Sciatic nerve (tissue), 2 donors: ENCODE data around the gene ARRDC4. TPM values are rescaled to one million over a fixed set of nuclear protein-coding genes. Genes with fewer than 3 reads are reported as not detected.
"Not testable (repeated sequence)": the region's sequence is repeated elsewhere in the genome, so short reads cannot be mapped to it uniquely, and the experiment has no call there.

ENCODE experiments used
- ATAC-seq: fragments of 200-7000 bp; cut with Tn5 transposase; one replicate; pipeline ENCODE4 v1.9.1; 2020; ENCODE audit warnings: mild to moderate bottlenecking, moderate library complexity
- DNase-seq: peaks from one replicate; pipeline ENCODE4 v3.0.0-alpha.2; 2020; ENCODE audit warnings: low spot score
- intact Hi-C: fragments of 100-400 bp; cut with DNase I; formaldehyde crosslinking; loops from one replicate; pipeline ENCODE4 v1.14.2; 2022
- total RNA-seq: library from RNA; stranded (reverse); fragmentation: NEBNext Ultra II Directional; extraction: Animal tissue kit (Norgen Biotek cat#: 25700); gene quantifications from one replicate; pipeline ENCODE4 v1.2.1, GENCODE V29; 2021
- donor health status: DM: no; HTN: no; CAD: no.
- donor health status: DM: no; HTN: no; CAD: no.

ARRDC4 gene
- total RNA-seq, 1 donor from 2014 or later = 48.2 TPM

DNA sequence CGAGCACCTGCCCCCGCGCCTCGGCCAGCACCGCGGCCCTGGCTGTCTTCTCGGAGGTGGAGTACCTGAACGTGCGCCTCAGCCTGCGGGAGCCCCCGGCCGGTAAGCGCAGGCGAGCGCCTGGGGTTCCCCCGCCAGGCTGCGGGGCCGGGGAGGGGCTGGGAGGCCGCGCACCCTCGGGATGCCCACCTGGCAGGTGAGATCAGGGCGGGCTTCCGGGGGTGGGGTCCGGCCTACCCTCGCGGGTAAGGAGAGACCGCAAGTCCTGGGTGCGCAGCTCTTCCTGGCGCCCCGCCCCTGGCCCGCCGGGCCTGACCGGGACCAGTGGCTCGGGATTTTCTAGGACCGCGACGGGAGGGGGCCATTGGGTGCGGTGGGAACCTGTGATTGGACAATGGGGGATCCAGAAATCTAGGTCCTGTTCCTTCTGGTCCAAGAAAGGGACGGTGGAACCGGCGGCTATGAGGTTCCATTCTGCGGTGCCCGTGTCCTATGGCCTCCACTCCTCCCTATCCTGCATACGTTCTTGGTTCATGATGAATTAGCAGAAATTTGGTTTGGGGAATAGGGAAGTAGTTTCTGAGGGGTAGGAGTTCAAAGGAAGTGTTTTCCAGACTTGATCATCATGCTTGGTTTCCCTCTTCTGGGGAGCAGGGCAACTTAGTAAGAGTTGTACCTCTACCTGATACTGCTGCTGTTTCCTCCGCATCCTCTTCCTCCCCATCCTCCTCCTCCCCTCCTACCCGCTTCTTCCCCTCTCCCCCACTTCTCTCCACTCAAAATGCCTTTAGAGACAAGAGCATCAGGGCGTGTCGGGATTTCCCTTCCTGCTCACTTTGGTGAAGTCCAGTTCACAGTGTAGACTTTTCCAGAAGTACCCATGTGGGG is 808 bp downstream of the ARRDC4 start:
- intact Hi-C loops = no loop called here
- no peak for ATAC-seq
- peak; percentile 69 for DNase-seq

DNA sequence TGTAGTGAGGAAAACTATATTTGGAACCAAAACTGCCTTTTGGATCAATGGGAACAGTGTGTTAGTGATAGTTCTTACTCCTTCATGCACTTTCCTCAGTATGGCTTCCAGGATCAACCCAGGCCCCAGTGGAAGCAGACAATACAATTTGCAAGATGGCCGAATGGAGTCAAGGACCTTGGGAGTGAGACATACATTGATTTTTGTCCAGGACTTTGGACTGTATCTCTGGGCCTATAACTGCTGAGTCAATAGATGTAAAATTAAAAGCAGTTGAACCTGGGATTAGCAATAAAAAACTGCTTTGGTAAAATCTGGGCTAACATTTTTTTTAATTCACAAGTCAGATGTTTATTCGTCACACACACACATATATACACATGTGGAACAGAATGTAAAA is 1.8 kb downstream of the ARRDC4 start:
- ATAC-seq = no peak

DNA sequence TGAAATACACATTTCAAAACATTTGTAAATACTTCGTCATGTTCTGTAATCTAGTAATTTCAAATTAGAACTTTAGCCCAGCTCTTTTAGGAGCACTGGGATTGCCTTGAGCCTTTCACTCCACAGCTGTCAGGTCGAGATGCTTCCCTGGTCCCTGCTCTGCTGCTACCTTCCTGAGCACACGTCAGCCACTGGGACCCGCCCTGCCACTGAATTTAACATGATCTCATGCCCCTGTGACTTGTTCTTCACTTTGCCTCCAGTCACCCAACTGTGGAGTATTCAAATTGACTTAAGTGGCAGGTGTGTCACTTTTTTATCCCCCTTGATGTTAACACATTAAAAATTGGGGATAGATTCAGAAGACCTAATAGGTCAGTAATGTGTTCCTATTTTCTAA is 3.3 kb downstream of the ARRDC4 start:
- ATAC-seq = no peak
- DNase-seq = no peak
- intact Hi-C loops = no loop called here

More for the DNA sequence above, 1.8 kb downstream of the ARRDC4 start:
- no peak for DNase-seq
- intact Hi-C loops = no loop called here

DNA sequence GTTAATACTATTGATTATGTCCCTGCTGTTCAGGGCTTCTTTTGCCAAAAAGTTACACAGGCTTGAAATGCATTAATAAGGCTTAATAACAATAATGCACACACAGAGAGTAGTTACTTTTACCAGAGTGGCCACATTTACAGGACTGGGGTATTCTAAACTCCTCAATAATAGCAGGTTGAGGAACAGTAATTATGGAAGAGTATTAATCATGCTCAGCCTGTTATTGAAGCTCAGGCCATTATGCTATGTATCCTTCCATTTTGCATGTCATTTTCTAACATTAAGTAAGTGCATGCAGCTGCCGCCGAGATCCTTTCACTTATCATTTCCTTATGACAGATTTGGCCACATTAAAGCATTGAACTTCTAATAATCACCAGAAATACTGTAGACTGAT is 5.7 kb downstream of the ARRDC4 start:
- ATAC-seq (no peak), DNase-seq (no peak)
- intact Hi-C loops = no loop called here

DNA sequence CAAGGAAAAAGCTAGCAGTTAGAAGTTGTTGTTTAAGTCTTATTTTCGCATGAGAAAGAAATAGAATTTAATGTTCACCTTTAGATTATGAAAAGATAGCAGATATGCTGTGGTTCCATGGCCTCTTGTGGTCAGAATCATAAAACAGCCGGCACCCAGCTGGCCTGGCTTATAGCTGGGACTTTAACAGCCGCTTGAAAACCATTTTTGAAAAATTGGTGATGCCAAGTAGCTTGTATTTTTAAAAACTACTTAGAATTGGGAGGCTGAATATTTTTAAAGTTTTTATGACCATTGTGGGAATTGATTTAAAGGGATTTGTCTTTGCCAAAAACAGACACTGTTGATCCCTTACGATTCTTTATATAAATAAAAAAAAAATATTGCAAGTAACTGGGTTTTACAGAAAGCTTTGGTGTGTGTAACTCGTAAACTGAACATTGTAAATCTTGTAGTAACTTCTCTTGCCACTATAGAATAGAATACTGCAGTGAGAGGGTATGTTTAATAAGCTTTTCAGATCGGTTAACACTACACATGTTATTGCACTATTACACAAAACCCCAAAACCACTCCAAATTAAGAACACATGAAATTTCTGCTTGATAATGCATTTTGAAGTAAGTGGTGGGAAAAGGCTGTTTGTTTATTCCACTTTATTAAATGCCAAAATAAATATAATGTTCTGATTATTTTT is 6.6 kb downstream of the ARRDC4 start:
- intact Hi-C loops = no loop called here
- peak; percentile 55 for ATAC-seq
- no peak for DNase-seq

DNA sequence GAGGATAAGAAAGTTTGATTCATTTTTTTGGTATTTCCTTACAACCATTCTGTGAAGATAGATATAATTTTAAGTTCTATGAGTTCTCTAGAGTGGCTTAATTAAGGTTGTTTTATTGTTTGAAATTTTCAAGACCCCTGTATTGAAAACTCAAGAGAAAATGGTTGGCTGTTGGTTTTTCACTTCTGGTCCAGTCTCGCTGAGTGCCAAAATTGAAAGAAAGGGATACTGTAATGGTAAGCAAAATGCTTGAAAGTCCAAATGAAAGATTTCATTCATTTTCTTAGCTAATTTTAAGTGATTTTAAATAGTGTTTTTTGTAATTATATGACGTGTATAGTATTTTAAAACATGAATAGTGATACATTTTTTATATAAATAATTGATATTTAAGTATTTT is 7.4 kb downstream of the ARRDC4 start:
- ATAC-seq (no peak), DNase-seq (no peak)
- intact Hi-C loops = no loop called here

DNA sequence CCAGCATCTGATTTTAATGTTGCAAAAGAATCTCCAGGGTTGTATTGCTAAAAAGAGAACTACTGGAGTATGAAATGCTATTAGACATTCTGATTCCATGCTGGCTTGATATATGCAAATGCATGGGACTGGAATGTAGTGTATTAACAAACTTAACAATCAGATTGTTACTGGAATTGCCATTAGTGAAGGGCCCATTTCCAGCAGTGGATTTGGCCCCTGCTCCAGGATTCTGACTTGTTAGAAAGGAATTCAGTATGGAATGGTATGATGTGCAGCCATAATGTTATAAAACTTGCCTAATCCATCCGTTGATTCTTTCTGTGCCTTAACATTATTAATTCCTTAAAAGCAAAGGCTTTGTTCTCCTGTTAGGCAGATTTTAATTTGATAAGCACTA is 7.9 kb downstream of the ARRDC4 start:
- intact Hi-C loops = no loop called here
- DNase-seq (no peak), ATAC-seq (no peak)

DNA sequence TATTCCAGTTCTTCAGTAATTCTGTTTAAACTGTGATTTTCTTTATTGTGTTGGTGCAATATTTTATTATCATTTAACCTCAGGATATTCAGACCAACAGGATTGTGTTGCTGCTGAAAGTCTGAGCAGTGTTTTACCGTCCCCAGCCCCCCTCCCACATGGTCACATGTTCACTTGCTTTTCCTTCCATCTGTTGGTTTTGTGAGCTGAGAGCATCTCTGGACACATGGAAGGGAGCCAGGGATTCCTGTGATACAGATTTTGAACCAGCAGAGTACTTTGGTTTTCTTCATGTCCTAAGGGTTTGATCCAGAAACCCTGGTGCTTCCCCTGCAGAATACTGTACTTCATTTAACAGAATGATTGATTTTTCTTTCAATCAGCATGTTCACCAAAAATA is 11.9 kb downstream of the ARRDC4 start:
- intact Hi-C loops = no loop called here
- ATAC-seq = no peak
- DNase-seq = no peak

DNA sequence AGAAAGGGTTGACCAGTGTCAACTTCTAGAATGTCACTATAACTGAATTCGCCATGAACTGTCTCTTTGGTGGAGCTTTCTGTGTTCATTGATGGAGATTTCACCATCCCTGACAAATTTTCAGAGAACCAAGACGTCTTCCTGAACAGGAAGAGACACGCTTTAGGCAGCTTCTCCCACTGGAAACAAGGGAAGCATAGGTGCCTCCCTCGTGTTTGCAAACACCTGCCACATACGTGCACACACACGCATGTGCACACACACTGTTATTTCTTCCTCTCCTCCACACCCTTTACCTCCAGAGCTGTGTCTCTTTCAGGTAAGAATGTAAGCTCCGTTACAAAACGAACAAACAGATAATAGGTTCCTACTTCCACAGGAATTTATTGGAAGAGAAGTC is 15.6 kb downstream of the ARRDC4 start:
- DNase-seq (no peak), ATAC-seq (no peak)
- intact Hi-C loops = no loop called here

DNA sequence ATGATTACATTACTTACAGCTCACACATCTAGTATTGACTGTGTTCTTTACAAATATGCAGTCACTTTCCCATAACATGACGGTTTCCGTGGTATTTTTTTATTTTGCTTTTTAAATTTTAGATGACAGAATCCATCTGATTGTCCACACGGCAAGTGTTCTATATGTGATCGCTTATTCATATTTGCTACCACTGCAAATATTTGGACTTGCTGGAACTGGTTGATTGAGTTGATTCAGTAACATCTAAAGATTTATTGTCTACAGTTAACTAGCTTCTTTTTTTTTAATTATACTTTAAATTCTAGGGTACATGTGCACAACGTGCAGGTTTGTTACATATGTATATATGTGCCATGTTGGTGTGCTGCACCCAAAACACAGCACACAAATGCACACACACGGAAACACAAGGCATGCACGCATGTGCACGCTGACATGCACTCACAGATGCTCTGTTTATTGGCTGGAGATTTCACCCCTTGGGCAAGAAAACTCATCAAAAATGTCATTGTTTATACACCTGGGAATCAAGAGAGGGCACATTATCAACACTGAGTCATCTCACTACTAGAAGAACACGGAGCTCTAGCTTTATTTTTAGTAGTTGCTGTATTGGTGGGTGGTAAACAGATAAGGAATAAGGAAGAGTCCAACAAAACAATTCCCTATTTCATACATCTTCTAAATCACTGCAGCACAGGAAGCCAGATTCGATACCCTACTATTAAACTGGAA is 16.4 kb downstream of the ARRDC4 start:
- intact Hi-C loops = no loop called here
- ATAC-seq (no peak), DNase-seq (no peak)

DNA sequence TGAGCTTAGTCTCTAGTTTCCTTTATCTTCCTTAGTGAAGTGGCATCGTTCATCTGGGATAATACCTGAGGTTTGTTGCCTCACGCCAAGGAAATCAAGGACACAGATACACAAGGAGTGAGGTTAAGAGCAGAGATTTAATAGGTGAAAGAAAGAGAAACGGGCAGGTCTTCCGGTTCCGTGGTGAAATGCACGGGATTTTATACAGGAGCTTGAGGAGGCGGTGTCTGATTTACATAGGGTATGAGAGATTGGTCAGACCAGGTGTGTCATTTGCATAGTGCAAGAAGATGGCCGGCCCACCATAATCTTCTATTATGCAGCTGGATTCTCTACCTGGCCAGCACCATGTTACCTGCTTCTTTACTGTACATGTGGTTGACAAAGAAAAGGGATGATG is 17.2 kb downstream of the ARRDC4 start:
- no peak for DNase-seq
- intact Hi-C loops = no loop called here
- ATAC-seq = no peak

DNA sequence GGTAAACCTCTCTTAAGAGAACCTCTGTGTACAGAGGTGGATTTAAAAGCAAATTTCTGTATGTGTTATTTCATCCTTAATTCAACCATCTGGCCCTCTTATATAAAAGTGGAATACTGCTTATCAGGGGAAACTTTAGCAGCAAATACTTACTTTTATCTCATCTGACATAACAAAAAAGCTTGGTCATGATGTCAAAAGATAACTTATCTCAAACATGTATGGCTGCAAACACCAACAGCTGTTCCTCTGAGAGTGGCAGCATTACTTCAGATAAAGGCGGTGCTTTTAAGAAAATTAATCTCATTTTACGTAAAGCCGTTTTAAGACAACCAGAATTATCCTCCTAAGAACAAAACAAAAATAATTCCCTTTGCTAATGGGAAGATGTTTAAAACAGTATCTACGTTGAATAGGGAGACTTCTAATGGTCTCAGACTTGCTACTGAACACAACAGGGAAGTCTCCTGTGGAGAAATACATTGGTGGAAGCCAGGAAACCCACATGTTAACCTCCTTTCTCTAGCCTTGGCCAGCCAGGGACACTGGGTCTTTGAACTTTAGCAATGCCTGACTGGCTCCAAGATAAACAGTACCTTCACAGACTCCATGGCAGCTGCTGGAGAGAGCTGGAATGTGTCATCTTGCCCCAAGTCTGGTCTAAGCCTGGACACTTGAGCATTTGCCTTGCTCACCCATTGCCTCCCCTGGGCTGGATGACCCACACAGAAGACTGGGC is 18.1 kb downstream of the ARRDC4 start:
- ATAC-seq = peak; percentile 70
- DNase-seq = no peak

DNA sequence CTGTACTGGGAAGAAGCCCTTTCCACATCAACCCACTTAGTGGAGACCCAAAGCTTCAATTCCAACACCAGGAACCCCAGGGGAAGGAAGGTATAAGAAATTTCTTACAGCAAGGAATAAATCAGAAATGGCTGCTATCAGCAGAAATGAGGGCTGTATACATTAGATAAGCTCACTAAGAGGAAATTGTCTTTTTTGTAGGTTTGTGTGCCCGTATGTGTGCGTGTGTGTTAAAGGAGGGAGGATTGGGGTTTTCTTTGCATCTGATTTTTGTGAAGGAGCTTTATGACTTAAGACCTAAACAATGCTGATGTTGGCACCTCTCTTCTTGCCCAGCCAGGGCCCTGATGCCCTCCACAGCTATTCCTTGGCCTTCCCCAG is 18.6 kb downstream of the ARRDC4 start:
- DNase-seq = no peak

More for the DNA sequence above, 18.1 kb downstream of the ARRDC4 start:
- intact Hi-C loops = no loop called here

DNA sequence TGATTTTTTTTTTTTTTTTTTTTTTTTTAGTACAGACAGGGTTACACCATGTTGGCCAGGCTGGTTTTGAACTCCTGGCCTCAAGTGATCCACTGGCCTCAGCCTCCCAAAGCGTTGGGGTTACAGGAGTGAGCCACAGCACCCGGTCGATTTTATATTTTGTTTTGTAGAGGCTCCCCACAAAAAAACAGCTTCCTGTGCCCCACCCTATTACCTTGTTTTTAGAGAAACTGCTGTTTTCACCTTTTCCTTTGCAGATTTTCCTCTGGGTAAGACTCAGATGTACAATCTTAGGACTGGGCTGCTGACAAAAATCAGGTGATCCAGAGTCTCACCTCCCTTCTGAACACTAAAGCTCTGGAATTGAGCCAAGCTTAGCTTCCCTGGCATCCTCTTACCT is 20.6 kb downstream of the ARRDC4 start:
- ATAC-seq = no peak
- intact Hi-C loops = no loop called here
- no peak for DNase-seq

More for the DNA sequence above, 18.6 kb downstream of the ARRDC4 start:
- intact Hi-C loops = no loop called here
- ATAC-seq = no peak

DNA sequence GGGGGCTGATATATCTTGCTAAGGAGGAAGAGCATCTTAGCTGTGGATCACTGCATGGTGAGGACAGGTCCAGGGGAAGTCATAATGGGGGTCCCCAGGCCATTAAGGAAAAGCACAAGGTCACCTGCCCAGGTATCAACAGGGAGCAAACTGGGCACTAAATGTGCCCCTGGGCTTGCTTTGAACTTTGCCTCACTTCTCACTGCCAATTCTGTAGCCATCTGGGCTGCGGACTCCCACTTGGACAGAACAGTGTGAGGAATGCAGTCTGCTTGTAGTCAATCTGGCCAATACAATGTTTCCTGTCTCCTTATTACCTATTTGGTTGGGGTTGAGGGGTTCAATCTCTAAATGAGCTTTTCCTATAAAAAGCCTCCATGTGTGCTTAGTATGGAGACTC is 21.3 kb downstream of the ARRDC4 start:
- no peak for ATAC-seq
- intact Hi-C loops = no loop called here
- no peak for DNase-seq

DNA sequence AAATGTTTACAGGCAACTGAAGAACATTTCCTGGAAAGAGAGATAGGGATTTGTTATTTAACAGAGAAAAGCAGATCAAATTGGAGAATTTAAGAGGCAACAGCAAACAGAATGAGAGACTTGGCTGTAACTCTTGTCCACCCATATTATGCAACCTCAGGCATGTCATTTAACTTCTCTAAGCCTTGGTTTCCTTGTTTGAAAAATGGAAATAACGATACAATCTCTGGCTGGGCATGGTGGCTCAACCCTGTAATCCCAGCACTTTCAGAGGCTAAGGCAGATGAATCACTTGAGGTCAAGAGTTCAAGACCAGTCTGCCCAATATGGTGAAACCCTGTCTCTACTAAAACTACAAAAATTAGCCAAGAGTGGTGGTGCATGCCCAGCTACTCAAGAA is 23.7 kb downstream of the ARRDC4 start:
- DNase-seq (no peak), ATAC-seq (peak; percentile 63)
- intact Hi-C loops = no loop called here

DNA sequence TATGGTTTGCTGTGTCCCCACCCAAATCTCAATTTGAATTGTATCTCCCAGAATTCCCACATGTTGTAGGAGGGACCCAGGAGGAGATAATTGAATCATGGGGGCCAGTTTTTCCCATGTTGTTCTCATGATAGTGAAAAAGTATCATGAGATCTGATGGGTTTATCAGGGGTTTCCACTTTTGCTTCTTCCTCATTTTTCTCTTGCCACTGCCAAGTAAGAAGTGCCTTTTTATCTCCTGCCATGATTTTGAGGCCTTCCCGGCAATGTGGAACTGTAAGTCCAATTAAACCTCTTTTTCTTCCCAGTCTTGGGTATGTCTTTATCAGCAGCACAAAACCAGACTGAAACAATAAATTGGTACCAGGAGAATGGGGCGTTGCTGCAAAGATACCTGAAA is 25.5 kb downstream of the ARRDC4 start:
- DNase-seq, ATAC-seq, intact Hi-C loops: not testable (repeated sequence)

DNA sequence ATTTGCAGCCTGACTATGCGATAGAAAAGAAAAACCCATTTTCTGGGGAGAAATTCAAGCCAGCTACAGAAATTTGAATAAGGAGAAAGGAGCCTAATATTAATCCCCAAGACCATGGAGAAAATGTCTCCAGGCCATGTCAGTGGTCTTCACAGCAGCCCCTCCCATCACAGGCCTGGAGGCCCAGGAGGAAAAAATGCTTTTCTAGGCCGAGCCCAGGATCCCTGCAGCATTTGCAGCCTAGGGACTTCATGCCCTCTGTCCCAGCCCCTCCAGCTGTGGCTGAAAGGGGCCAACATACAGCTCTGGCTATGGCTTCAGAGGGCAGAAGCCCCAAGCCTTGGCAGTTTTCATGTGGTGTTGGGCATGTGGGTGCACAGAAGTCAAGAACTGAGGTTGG is 26.3 kb downstream of the ARRDC4 start:
- DNase-seq (no peak), ATAC-seq (no peak)
- intact Hi-C loops = no loop called here

DNA sequence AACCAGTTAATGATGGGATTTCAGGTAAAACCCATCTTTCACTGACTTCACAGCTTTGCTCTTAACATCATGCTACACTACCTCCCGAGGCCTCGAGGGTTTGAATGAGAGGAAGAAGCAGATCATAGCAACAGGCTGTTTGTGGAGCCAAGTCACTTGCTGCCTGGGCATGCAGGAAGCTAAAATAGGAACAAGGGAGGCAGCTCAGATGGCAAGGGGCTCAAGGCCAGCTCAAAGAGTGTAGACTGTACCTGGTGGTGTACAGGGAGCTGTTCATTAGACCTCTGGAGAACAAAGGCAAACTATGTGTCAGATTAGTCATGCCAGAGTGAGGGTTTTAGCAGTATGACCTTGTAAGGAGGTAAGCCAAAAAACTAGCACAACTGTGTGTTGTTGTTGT is 28.8 kb downstream of the ARRDC4 start:
- intact Hi-C loops = no loop called here
- no peak for DNase-seq
- no peak for ATAC-seq
